HepG2 (cell line): ENCODE data around the gene PROX1. TPM values are rescaled to one million over a fixed set of nuclear protein-coding genes. Genes with fewer than 3 reads are reported as not detected.
A peak's percentile ranks its signal among the peaks of the same experiment; 100 is the strongest.

Source experiments
- AHDC1 ChIP-seq: sonication (generic); formaldehyde crosslinking; IDR thresholded peaks from 2 replicates; pipeline ENCODE4 v1.5.1; 2020; ENCODE audit warnings: mild to moderate bottlenecking, missing genetic modification reagents, borderline replicate concordance
- EEA1 ChIP-seq: sonication (generic); formaldehyde crosslinking; IDR thresholded peaks from 2 replicates; pipeline ENCODE4 v1.5.1; 2020; ENCODE audit warnings: mild to moderate bottlenecking, missing genetic modification reagents, borderline replicate concordance
- HNRNPLL ChIP-seq: fragments of 200-400 bp; formaldehyde crosslinking; IDR thresholded peaks from 2 replicates; pipeline ENCODE4 v1.6.1; 2017; ENCODE audit warnings: mild to moderate bottlenecking, low read depth, low read length; ENCODE audit not compliant: poor library complexity, severe bottlenecking
- MED1 ChIP-seq: sonication (generic); formaldehyde crosslinking; IDR thresholded peaks from 2 replicates; pipeline ENCODE4 v1.4.0; 2020; ENCODE audit warnings: missing genetic modification reagents
- MEF2D ChIP-seq: sonication (generic); formaldehyde crosslinking; IDR thresholded peaks from 2 replicates; pipeline ENCODE4 v1.5.1; 2020; ENCODE audit warnings: mild to moderate bottlenecking, missing genetic modification reagents
- NFYC ChIP-seq: IDR thresholded peaks from 2 replicates; pipeline ENCODE4 v1.6.1; 2016; ENCODE audit warnings: missing genetic modification reagents, missing compliant biosample characterization
- NPAS2 ChIP-seq: sonication (generic); formaldehyde crosslinking; IDR thresholded peaks from 2 replicates; pipeline ENCODE4 v1.8.0; 2022; ENCODE audit warnings: mild to moderate bottlenecking, missing genetic modification reagents, borderline replicate concordance
- PATZ1 ChIP-seq: sonication (generic); formaldehyde crosslinking; IDR thresholded peaks from 2 replicates; pipeline ENCODE4 v1.4.0; 2020; ENCODE audit warnings: missing genetic modification reagents
- RBFOX2 ChIP-seq: fragments of 200-400 bp; formaldehyde crosslinking; IDR thresholded peaks from 2 replicates; pipeline ENCODE4 v1.6.1; 2017; ENCODE audit warnings: low read depth, mild to moderate bottlenecking, low read length
- SAFB2 ChIP-seq: sonication (generic); formaldehyde crosslinking; IDR thresholded peaks from 2 replicates; pipeline ENCODE4 v1.5.1; 2020; ENCODE audit warnings: missing genetic modification reagents, low read depth, mild to moderate bottlenecking, borderline replicate concordance
- XRCC5 ChIP-seq: fragments of 200-400 bp; formaldehyde crosslinking; optimal IDR thresholded peaks from 2 replicates; pipeline ENCODE3; 2017; ENCODE audit warnings: mild to moderate bottlenecking, low read length
- ZBTB33 ChIP-seq: sonication (generic); formaldehyde crosslinking; IDR thresholded peaks from 2 replicates; pipeline ENCODE4 v1.4.0; 2020; ENCODE audit warnings: missing genetic modification reagents
- ZNF205 ChIP-seq: IDR thresholded peaks from 2 replicates; pipeline ENCODE4 v1.6.1; 2018; ENCODE audit warnings: missing biosample characterization, missing genetic modification reagents
- ZNF331 ChIP-seq: sonication (generic); formaldehyde crosslinking; IDR thresholded peaks from 2 replicates; pipeline ENCODE4 v1.4.0; 2020; ENCODE audit warnings: missing genetic modification reagents
- ZNF530 ChIP-seq: sonication (generic); formaldehyde crosslinking; IDR thresholded peaks from 2 replicates; pipeline ENCODE4 v1.5.0; 2020; ENCODE audit warnings: low read depth, mild to moderate bottlenecking, missing genetic modification reagents
- ZNF652 ChIP-seq: IDR thresholded peaks from 2 replicates; pipeline ENCODE4 v1.6.1; 2016; ENCODE audit warnings: low read depth, borderline replicate concordance
- ZNF746 ChIP-seq: sonication (generic); formaldehyde crosslinking; IDR thresholded peaks from 2 replicates; pipeline ENCODE4 v1.8.0; 2022; ENCODE audit warnings: mild to moderate bottlenecking, missing genetic modification reagents
- polyA plus RNA-seq, 8 experiments: library from polyadenylated mRNA; depleted of rRNA in 3 of 8; stranded (reverse) in 7 of 8; unstranded in 1 of 8; fragments of >200 nt; fragmentation: Illumina TruSeq in 4 of 8; extraction: Trizol in 4 of 8; gene quantifications; 2 replicates each; pipeline versions ENCODE4 v1.2.1 to v1.2.3, GENCODE V29; 2011 to 2016; ENCODE audit warnings: low read depth in 4 of 8, missing spikeins in 1 of 8, mixed read lengths in 1 of 8; ENCODE audit not compliant: insufficient read depth in 1 of 8
- total RNA-seq, 5 experiments: library from RNA; depleted of rRNA; stranded (reverse); fragments of >200 nt; fragmentation: Illumina TruSeq; extraction: Trizol; gene quantifications; 2 replicates each; pipeline ENCODE4 v1.2.3, GENCODE V29; 2016; ENCODE audit warnings: low read depth in 1 of 5
- TF ChIP-seq, protein P1 (sequence below): IDR thresholded peaks from 2 replicates; pipeline ENCODE4 v1.6.1; 2016

PROX1 gene
- total and polyA plus RNA-seq, 2 of the 13 experiments (the other 11 are each of a cell fraction or from before 2014, with no cell fraction given) = 12.3 to 30.2 TPM

DNA sequence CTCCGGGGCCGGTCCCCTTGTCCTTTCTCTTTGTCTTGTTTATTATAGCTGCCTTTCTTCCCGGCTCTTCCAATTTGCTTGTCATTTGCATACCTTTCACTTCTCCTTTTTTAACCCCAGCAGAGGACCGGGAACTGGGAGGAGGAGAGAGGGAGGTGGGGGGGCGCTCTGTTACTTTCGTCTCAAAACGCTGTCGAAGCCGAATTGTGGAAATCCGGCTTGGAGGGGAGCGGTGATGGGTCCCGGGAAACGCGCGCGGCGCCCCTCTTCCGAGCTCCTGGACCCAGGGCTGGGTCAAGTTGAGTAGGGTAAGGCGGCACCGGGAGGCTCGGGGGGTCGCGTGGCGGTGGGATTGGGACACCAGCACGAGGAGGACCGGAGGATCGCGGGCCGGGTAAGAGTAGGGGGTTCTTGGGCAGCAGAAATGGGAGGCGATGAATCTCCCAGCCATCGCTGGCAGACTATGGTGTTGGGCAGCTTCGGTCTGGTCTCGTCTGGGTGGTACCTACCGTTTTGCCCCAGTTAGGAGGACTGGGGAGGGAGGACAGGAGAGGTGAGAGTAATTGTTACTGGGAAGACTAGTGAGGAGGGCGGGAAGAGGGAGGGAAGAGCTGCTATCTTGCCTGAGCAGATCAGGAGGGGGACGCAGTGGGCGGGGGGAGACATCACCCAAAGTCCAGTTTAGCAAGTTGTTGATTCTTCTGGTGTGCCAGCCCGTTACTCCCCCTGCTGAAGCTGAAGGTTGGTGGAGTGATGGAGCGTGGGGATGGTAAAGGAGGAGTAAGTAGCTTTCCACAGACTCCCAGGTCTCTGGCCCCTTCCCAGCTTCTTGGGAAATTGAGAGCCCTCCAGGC, 1.5 kb downstream of the PROX1 start (continued):
- TF ChIP-seq MEF2D (CRISPR knock-in tag) (peak; percentile 31; the same call in 1 of the 2 replicates), SAFB2 (CRISPR knock-in tag) (no peak), MED1 (CRISPR knock-in tag) (peak; percentile 43), ZNF331 (CRISPR knock-in tag) (no peak; the same call in 1 of the 2 replicates), NPAS2 (no peak), HNRNPLL (peak; percentile 19), ZNF746 (CRISPR knock-in tag) (peak; percentile 100), XRCC5 (no peak), ZNF530 (CRISPR knock-in tag) (no peak), RBFOX2 (peak; percentile 85), ZNF652 (no peak), EEA1 (CRISPR knock-in tag) (no peak; the same call in 1 of the 2 replicates), ZBTB33 (CRISPR knock-in tag) (no peak), ZNF205 (CRISPR knock-in tag) (0 out of 2 replicates have a peak, but pooled peaks have one; percentile 74), AHDC1 (CRISPR knock-in tag) (no peak), PATZ1 (CRISPR knock-in tag) (peak; percentile 93), NFYC (0 out of 2 replicates have a peak, but pooled peaks have one; percentile 18)
- TF ChIP-seq, protein P1, sequence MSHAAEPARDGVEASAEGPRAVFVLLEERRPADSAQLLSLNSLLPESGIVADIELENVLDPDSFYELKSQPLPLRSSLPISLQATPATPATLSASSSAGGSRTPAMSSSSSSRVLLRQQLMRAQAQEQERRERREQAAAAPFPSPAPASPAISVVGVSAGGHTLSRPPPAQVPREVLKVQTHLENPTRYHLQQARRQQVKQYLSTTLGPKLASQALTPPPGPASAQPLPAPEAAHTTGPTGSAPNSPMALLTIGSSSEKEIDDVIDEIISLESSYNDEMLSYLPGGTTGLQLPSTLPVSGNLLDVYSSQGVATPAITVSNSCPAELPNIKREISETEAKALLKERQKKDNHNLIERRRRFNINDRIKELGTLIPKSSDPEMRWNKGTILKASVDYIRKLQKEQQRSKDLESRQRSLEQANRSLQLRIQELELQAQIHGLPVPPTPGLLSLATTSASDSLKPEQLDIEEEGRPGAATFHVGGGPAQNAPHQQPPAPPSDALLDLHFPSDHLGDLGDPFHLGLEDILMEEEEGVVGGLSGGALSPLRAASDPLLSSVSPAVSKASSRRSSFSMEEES (CRISPR knock-in tag) = 0 out of 2 replicates have a peak, but pooled peaks have one; percentile 20
